GOT3 (cell line): ENCODE results near the gene RNF144A.

Experiments used
- DNase-seq: peaks from one replicate; lab custom pipeline; 2025; ENCODE audit warnings: mixed read lengths; lab: John Stamatoyannopoulos, UW

Gene RNF144A

DNA sequence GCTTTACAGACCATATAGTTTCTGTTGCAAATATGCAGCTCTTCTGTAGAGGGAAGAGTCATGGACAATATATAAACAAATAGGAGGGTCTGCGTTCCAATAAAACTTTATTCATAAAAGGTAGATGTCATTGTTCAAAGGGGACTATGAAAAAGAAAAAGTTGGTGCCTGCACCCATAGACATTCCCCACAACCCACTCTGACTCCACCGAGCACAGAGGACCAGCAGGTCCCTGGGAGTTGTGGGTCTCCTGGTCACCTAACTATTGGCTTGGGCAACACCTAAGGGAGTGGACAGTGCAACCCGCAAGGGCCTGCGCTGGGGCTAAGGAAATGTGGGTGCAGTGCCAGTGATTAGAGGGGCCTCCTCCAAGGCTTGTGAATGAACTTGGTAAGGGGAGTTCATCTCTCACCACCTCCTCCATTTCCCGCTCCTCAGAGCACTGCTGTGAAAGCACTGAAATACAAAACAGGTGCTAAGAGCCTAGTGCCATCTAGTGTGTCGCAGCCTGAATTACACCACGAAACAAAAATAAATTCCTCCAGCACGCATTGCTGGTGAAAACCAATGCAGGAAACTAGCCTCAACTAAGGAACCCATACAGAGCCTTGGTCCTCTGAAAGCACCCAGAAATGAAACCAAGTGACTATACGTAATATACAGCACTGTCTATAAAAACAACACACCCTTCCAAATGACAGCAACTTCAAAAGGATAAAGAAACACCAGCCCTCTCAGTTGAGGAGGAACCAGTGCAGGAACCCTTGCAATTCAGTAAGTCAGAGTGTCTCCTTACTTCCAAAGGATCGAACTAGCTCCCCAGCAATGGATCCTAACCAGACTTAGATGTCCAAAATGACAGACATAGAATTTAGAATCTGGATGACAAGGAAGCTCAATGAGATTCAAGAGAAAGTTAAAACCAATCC is 166.6 kb downstream of the RNF144A start:
- DNase-seq = no peak

DNA sequence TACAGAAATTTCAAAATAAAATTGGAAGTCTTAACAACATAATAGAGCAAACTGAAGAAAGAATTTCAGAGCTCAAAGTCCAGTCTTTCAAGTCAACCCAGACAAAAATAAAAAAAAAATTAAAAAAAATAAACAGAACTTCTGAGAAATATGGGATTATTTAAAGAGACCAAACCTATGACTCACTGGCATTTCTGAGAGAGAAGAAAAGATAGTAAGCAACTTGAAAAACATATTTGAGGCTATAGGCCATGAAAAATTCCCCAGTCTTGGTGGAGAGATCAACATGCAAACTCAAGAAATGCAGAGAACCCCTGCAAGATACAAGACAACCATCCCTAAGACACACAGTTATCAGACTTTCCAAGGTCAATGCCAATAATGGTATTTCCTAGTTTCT is 167.4 kb downstream of the RNF144A start:
- no peak for DNase-seq

DNA sequence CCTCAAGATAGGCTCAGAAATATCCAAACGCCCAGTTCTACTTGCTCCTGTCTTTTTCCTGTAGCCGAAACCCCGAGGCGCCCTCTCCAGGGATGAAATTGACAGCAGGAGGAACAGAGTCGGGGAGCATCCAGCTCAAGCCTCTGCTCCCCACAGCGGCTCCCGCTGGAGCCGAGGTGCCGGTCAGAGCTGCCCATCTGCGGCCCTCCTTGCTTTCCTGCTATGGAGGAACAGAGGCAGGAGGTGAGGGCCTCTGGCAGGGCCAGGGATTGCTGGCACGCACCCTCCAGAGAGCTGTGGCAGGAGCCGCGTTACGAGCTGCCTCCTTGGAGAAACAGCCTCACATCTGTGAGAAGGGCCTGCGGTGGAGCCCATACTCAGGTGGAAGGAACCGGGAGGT is 172.1 kb downstream of the RNF144A start:
- no peak for DNase-seq

DNA sequence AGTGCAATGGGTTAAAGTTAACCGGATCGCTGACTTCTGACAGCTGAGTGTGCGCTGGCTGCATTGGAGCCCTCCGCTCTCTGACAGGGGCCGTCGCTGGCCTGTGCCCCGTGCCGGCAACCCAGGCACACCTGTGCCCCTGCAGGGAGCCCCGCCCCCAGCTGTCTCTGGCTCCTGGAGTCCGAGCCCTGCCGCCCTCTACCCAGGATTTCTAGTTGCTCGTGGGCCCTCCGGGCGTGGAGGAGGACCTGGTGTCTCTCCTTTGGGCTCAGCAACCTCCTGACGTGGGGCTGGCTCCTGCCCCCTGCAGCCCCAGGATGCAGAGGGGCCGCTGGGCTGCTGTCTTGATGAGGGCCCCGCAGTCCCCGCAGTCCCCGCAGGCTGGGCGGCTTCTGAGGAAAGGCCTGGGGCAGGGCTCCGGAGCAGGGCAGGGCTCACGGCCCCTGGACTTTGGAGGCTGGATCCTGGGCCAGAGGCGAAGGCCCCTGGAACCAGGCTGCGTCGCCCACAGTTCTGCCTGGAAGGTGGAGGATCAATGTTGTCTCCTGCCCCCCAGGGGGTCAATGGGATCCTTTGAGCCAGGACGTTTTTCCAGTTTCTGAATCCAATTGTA is 172.8 kb downstream of the RNF144A start:
- DNase-seq = no peak

DNA sequence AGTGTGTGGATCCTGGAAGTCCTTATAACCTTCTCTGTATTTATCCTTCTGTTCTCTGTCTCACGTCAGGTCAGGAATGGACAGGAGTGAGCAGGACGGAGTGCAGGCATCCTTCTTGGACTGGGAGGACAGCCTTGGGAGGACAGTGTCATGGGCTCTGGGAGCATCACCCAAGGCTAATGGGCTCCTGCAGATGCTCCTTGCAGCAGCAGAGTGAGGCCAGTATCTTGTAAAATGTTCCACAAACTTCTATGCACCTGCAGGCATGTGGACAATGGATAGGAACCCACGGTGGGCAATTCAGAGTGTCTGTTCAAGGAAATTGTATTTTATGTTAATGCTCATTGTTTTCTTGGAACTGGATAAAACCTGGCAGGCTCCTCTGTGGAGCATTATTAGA is 176.2 kb downstream of the RNF144A start:
- DNase-seq = no peak
